ENCODE data around the gene SPEG. TPM values are rescaled to one million over a fixed set of nuclear protein-coding genes. Genes with fewer than 3 reads are reported as not detected.

Gene SPEG
- total RNA-seq, 3 donors from 2014 or later, result 0.32 to 36.6 (median 21.0) TPM

DNA sequence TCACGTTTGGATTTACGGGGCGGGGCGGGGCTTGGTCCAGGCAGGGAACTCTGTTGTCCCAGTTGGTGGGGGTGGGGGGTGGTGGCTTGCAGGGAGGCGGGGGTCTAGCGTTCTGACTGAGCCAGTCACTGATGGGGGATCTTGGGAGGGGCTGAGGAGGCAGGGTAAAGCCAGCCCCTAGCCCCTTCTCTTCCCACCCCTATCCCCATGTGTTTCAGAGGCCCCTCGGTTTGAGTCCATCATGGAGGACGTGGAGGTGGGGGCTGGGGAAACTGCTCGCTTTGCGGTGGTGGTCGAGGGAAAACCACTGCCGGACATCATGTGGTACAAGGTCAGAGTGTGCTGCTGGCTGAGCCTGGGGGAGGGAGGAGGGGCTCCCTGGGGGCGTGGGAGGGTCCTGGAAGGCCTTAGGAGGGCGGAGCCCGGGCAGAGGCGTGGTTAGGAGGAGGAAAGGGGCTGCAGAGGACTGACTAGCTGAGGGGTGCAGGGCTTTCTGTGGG lies 42.1 kb downstream of the SPEG start:
- no peaks in the 10 kb centered on the region for H3K36me3 ChIP-seq
- TF ChIP-seq POLR2AphosphoS5 (IDR thresholded peaks at IDR 0.05), result no peak
- TF ChIP-seq CTCF (IDR thresholded peaks at IDR 0.05), result no peak
- TF ChIP-seq POLR2A (IDR thresholded peaks at IDR 0.05), result no peak
- no peak overlapping the region for H3K27ac ChIP-seq
- no peaks in the 10 kb centered on the region for H3K27me3 ChIP-seq
- peak overlapping the region in 2 of 3 donors; percentile 20 to 34 for H3K4me3 ChIP-seq
- intact Hi-C loops (cut with DNase I; ENCODE audit: low total_unique reads), result loop anchor here (10.0 kb wide), 1 partner anchor 48 kb away; no protein-coding TSS in a partner anchor
- H3K9me3 ChIP-seq, result no peaks in the 10 kb centered on the region
- no peak for DNase-seq (ENCODE audit: low spot score in 2 of 2)
- H3K4me1 ChIP-seq, result no peaks in the 10 kb centered on the region

GRCh38 chr2:219477179-219477578 lies 42.5 kb downstream of the SPEG start:
- intact Hi-C loops (cut with DNase I; ENCODE audit: low total_unique reads), result loop anchor here (10.0 kb wide), 1 partner anchor 48 kb away; no protein-coding TSS in a partner anchor
- Histone ChIP-seq H3K4me1 (no peaks in the 10 kb centered on the region), H3K36me3 (no peaks in the 10 kb centered on the region), H3K27me3 (no peaks in the 10 kb centered on the region), H3K27ac (no peak overlapping the region), H3K4me3 (no peak overlapping the region), H3K9me3 (no peaks in the 10 kb centered on the region)
- no peak for TF ChIP-seq CTCF (IDR thresholded peaks at IDR 0.05)
- no peak for TF ChIP-seq POLR2A (IDR thresholded peaks at IDR 0.05)
- TF ChIP-seq POLR2AphosphoS5 (IDR thresholded peaks at IDR 0.05), result no peak
- no peak for DNase-seq (ENCODE audit: low spot score in 2 of 2)

GRCh38 chr2:219477815-219478214 lies 43.2 kb downstream of the SPEG start:
- Histone ChIP-seq H3K36me3 (no peaks in the 10 kb centered on the region), H3K4me1 (no peaks in the 10 kb centered on the region), H3K4me3 (no peak overlapping the region), H3K9me3 (no peaks in the 10 kb centered on the region), H3K27ac (no peak overlapping the region), H3K27me3 (no peaks in the 10 kb centered on the region)
- intact Hi-C loops (cut with DNase I; ENCODE audit: low total_unique reads), result loop anchor here (10.0 kb wide), 1 partner anchor 47 kb away; no protein-coding TSS in a partner anchor
- DNase-seq (ENCODE audit: low spot score in 2 of 2), result no peak
- TF ChIP-seq POLR2AphosphoS5 (IDR thresholded peaks at IDR 0.05) (no peak), POLR2A (IDR thresholded peaks at IDR 0.05) (no peak), CTCF (IDR thresholded peaks at IDR 0.05) (no peak)

- DNase-seq (ENCODE audit: low spot score in 2 of 2), result no peak
- Histone ChIP-seq H3K27me3 (peaks cover 0 to 9% of the 10 kb centered on the region in 2 donors), H3K9me3 (no peaks in the 10 kb centered on the region), H3K4me3 (no peak overlapping the region), H3K4me1 (no peaks in the 10 kb centered on the region), H3K36me3 (no peaks in the 10 kb centered on the region), H3K27ac (no peak overlapping the region)
- no peak for TF ChIP-seq POLR2A (IDR thresholded peaks at IDR 0.05)
- no peak for TF ChIP-seq CTCF (IDR thresholded peaks at IDR 0.05)
- no peak for TF ChIP-seq POLR2AphosphoS5 (IDR thresholded peaks at IDR 0.05)
- intact Hi-C loops (cut with DNase I; ENCODE audit: low total_unique reads), result loop anchor here (10.0 kb wide), 1 partner anchor 46 kb away; no protein-coding TSS in a partner anchor
These were observed 44.3 kb downstream of the SPEG start for GRCh38 chr2:219478916-219479315.

DNA sequence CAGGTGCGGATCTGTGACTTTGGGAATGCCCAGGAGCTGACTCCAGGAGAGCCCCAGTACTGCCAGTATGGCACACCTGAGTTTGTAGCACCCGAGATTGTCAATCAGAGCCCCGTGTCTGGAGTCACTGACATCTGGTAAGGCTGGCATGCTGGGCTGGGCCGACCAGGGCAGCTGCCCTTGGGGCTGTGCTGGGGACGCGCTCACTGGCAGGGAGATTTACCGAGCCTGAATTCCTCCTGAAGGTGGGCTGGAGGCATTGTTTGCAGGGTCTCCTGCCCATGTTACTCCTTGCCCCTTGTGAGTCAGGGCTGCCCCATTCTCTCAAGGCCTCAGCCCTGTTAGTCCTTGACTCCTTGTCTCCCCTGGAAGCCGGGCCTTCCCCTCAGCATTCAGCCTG lies 45.4 kb downstream of the SPEG start:
- no peaks in the 10 kb centered on the region for H3K36me3 ChIP-seq
- DNase-seq (ENCODE audit: low spot score in 2 of 2), result no peak
- no peak overlapping the region for H3K27ac ChIP-seq
- no peaks in the 10 kb centered on the region for H3K4me1 ChIP-seq
- TF ChIP-seq POLR2A (IDR thresholded peaks at IDR 0.05) (no peak), CTCF (IDR thresholded peaks at IDR 0.05) (no peak), POLR2AphosphoS5 (IDR thresholded peaks at IDR 0.05) (no peak)
- no peaks in the 10 kb centered on the region for H3K9me3 ChIP-seq
- intact Hi-C loops (cut with DNase I; ENCODE audit: low total_unique reads), result no loop called here
- H3K27me3 ChIP-seq, result peaks cover 0 to 9% of the 10 kb centered on the region in 2 donors
- H3K4me3 ChIP-seq, result no peak overlapping the region
